SU-DHL-6 (cell line): ENCODE measurements around the gene BCL6.

Source experiments
- EZH2phosphoT487 ChIP-seq: fragments of 200-600 bp; sonication (generic), shearing (Covaris generic); conservative IDR thresholded peaks from 2 replicates; pipeline ENCODE4 v1.6.1; 2018; ENCODE audit warnings: mild to moderate bottlenecking, antibody characterized with exemption, low read length, moderate library complexity, mixed read lengths
- TF ChIP-seq, protein P1 (sequence below): fragments of 200-600 bp; sonication (generic); IDR thresholded peaks from one replicate; pipeline ENCODE4 v1.5.1; 2017; ENCODE audit warnings: antibody characterized with exemption, mild to moderate bottlenecking, low read length, moderate library complexity; ENCODE audit not compliant: insufficient read depth, poor library complexity, severe bottlenecking

- TF ChIP-seq, protein P1, sequence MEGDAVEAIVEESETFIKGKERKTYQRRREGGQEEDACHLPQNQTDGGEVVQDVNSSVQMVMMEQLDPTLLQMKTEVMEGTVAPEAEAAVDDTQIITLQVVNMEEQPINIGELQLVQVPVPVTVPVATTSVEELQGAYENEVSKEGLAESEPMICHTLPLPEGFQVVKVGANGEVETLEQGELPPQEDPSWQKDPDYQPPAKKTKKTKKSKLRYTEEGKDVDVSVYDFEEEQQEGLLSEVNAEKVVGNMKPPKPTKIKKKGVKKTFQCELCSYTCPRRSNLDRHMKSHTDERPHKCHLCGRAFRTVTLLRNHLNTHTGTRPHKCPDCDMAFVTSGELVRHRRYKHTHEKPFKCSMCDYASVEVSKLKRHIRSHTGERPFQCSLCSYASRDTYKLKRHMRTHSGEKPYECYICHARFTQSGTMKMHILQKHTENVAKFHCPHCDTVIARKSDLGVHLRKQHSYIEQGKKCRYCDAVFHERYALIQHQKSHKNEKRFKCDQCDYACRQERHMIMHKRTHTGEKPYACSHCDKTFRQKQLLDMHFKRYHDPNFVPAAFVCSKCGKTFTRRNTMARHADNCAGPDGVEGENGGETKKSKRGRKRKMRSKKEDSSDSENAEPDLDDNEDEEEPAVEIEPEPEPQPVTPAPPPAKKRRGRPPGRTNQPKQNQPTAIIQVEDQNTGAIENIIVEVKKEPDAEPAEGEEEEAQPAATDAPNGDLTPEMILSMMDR: no peak
- TF ChIP-seq EZH2phosphoT487: no peak
Measured at GRCh38 chr3:187765342-187765741, 20.1 kb upstream of the BCL6 start.
